OCI-LY1 (cell line): ENCODE data around the gene PSMD5.

Experiments
- CTCF ChIP-seq: fragments of 200-600 bp; sonication (generic), shearing (Covaris generic); IDR thresholded peaks from 2 replicates; pipeline ENCODE4 v1.5.1; 2017; ENCODE audit warnings: mild to moderate bottlenecking, antibody characterized with exemption, low read length, moderate library complexity, mixed read lengths
- EZH2 ChIP-seq: fragments of 200-600 bp; sonication (generic), shearing (Covaris generic); IDR thresholded peaks from 2 replicates; pipeline ENCODE4 v1.8.0; 2017; ENCODE audit warnings: borderline replicate concordance, mixed run types, mild to moderate bottlenecking, antibody characterized with exemption, low read length, moderate library complexity, mixed read lengths

GRCh38 chr9:120885958-120886357, 43.2 kb upstream of the PSMD5 start:
- TF ChIP-seq CTCF = no peak
- no peak for TF ChIP-seq EZH2
